Fibroblast of lung (primary cell): ENCODE results near the gene MEGF6. TPM values are rescaled to one million over a fixed set of nuclear protein-coding genes. Genes with fewer than 3 reads are reported as not detected.
"Not testable (repeated sequence)": the region's sequence is repeated elsewhere in the genome, so short reads cannot be mapped to it uniquely, and the experiment has no call there.

Source experiments
- DNase-seq, 2 donors: peaks; one replicate each; pipeline versions ENCODE4 v3.0.0 to v3.0.0-alpha.2; 2010; ENCODE audit warnings: low read depth in 2 of 2
- H2AFZ ChIP-seq: 2 replicates; pipeline ENCODE4 v1.5.1; 2012; ENCODE audit warnings: low read length, control low read depth, inconsistent platforms
- H3K27ac ChIP-seq: 2 replicates; pipeline ENCODE4 v1.5.1; 2011; ENCODE audit warnings: low read length, control low read depth; ENCODE audit not compliant: insufficient read depth
- H3K27me3 ChIP-seq: 2 replicates; pipeline ENCODE4 v1.5.1; 2011; ENCODE audit warnings: mild to moderate bottlenecking, low read length; ENCODE audit not compliant: control insufficient read depth, insufficient read depth
- H3K36me3 ChIP-seq: 2 replicates; pipeline ENCODE4 v1.5.1; 2011; ENCODE audit warnings: low read length; ENCODE audit not compliant: control insufficient read depth, insufficient read depth
- H3K4me1 ChIP-seq: 2 replicates; pipeline ENCODE4 v1.5.1; 2011; ENCODE audit warnings: low read length; ENCODE audit not compliant: control insufficient read depth, insufficient read depth; ENCODE audit errors: extremely low read depth
- H3K4me2 ChIP-seq: 2 replicates; pipeline ENCODE4 v1.5.1; 2011; ENCODE audit warnings: low read length, control low read depth; ENCODE audit not compliant: insufficient read depth; ENCODE audit errors: extremely low read depth
- H3K4me3 ChIP-seq, 4 experiments: fragments of 200-600 bp in 1 of 4; sonication (generic) in 1 of 4; replicated peaks in 1 of 4; 2 replicates each; pipeline ENCODE4 v1.5.1; 2011 to 2016; ENCODE audit warnings: low read length in 4 of 4, low read depth in 3 of 4, mild to moderate bottlenecking in 3 of 4, control low read depth in 2 of 4, inconsistent platforms in 1 of 4, mixed read lengths in 1 of 4; ENCODE audit not compliant: insufficient read depth in 1 of 4; ENCODE audit errors: control extremely low read depth in 1 of 4
- H3K79me2 ChIP-seq: 2 replicates; pipeline ENCODE4 v1.5.1; 2012; ENCODE audit warnings: mild to moderate bottlenecking, low read length, inconsistent platforms; ENCODE audit not compliant: control insufficient read depth, insufficient read depth
- H3K9ac ChIP-seq: 2 replicates; pipeline ENCODE4 v1.5.1; 2011; ENCODE audit warnings: mild to moderate bottlenecking, low read length, control low read depth; ENCODE audit not compliant: insufficient read depth
- H3K9me3 ChIP-seq: 2 replicates; pipeline ENCODE4 v1.5.1; 2012; ENCODE audit warnings: low read depth, low read length; ENCODE audit not compliant: control insufficient read depth, insufficient read depth
- H4K20me1 ChIP-seq: 2 replicates; pipeline ENCODE4 v1.5.1; 2011; ENCODE audit warnings: low read length; ENCODE audit not compliant: control insufficient read depth, insufficient read depth; ENCODE audit errors: extremely low read depth
- CTCF ChIP-seq, 2 donors: IDR thresholded peaks in 1 of 2; conservative IDR thresholded peaks in 1 of 2; 1 replicate in 1 of 2; 2 replicates in 1 of 2; pipeline ENCODE4 v1.5.1; 2011 to 2012; ENCODE audit warnings: low read length in 2 of 2, control low read depth in 1 of 2, inconsistent platforms in 1 of 2, low read depth in 1 of 2, mild to moderate bottlenecking in 1 of 2
- EZH2 ChIP-seq: IDR thresholded peaks from 2 replicates; pipeline ENCODE4 v1.5.1; 2012; ENCODE audit warnings: low read length, control low read depth, mild to moderate bottlenecking; ENCODE audit errors: missing control alignments
- polyA plus RNA-seq, 2 donors: library from polyadenylated mRNA; depleted of rRNA in 1 of 2; stranded (reverse) in 1 of 2; unstranded in 1 of 2; fragments of >200 nt; gene quantifications; 2 replicates each; pipeline ENCODE4 v1.2.1, GENCODE V29; 2011 to 2012; ENCODE audit warnings: missing spikeins in 1 of 2
- total RNA-seq: library from RNA; depleted of rRNA; stranded (reverse); fragments of >200 nt; gene quantifications from 2 replicates; pipeline ENCODE4 v1.2.1, GENCODE V29; 2014

MEGF6 gene
- total and polyA plus RNA-seq, 2 donors (not counting 1 experiment from before 2014, with no cell fraction given): 1.6 to 11.6 TPM

GRCh38 chr1:3586986-3587759 is 24.1 kb downstream of the MEGF6 start:
- no peak for DNase-seq
- no peak overlapping the region for H3K9ac ChIP-seq

GRCh38 chr1:3585940-3586568 is 25.3 kb downstream of the MEGF6 start:
- no peak for DNase-seq
- no peak for TF ChIP-seq CTCF (conservative IDR thresholded peaks at IDR 0.05 in 1 of 2, IDR thresholded peaks at IDR 0.05 in 1 of 2; ENCODE audit: low read depth in 1 of 2, low read length in 2 of 2)
- TF ChIP-seq EZH2: no peak
- Histone ChIP-seq H3K4me3 (no peak overlapping the region), H3K27ac (no peak overlapping the region), H3K9ac (no peak overlapping the region), H3K27me3 (no peaks in the 10 kb centered on the region), H3K9me3 (no peaks in the 10 kb centered on the region), H4K20me1 (no peaks in the 10 kb centered on the region), H3K79me2 (no peaks in the 10 kb centered on the region), H3K4me1 (no peaks in the 10 kb centered on the region), H3K36me3 (no peaks in the 10 kb centered on the region), H3K4me2 (no peak overlapping the region), H2AFZ (no peak overlapping the region)

More at GRCh38 chr1:3586986-3587759, 24.1 kb downstream of the MEGF6 start:
- Histone ChIP-seq H3K9me3 (no peaks in the 10 kb centered on the region), H4K20me1 (no peaks in the 10 kb centered on the region), H3K27ac (no peak overlapping the region), H2AFZ (no peak overlapping the region), H3K36me3 (no peaks in the 10 kb centered on the region), H3K4me2 (no peak overlapping the region), H3K4me3 (no peak overlapping the region), H3K27me3 (no peaks in the 10 kb centered on the region), H3K4me1 (no peaks in the 10 kb centered on the region), H3K79me2 (no peaks in the 10 kb centered on the region)
- TF ChIP-seq EZH2: no peak
- no peak for TF ChIP-seq CTCF (conservative IDR thresholded peaks at IDR 0.05 in 1 of 2, IDR thresholded peaks at IDR 0.05 in 1 of 2; ENCODE audit: low read depth in 1 of 2, low read length in 2 of 2)

GRCh38 chr1:3585353-3585868 is 25.9 kb downstream of the MEGF6 start:
- DNase-seq, H4K20me1 ChIP-seq, H3K9ac ChIP-seq: not testable (repeated sequence)

More at GRCh38 chr1:3585353-3585868, 25.9 kb downstream of the MEGF6 start:
- not testable (repeated sequence) for H3K27ac ChIP-seq, H2AFZ ChIP-seq, H3K36me3 ChIP-seq, H3K27me3 ChIP-seq, H3K9me3 ChIP-seq, H3K4me3 ChIP-seq, H3K4me2 ChIP-seq, H3K4me1 ChIP-seq, H3K79me2 ChIP-seq
